Tibial nerve (tissue), 4 donors: ENCODE data around the gene ATG12. TPM values are rescaled to one million over a fixed set of nuclear protein-coding genes. Genes with fewer than 3 reads are reported as not detected.
"Not testable (repeated sequence)": the region's sequence is repeated elsewhere in the genome, so short reads cannot be mapped to it uniquely, and the experiment has no call there.

Experiments
- DNase-seq, 2 donors: peaks; one replicate each; pipeline ENCODE4 v3.0.0-alpha.2; 2019; ENCODE audit warnings: low spot score in 2 of 2
- H3K27ac ChIP-seq, 4 donors: fragments of 200-600 bp; sonication (generic) in 3 of 4; one replicate each; pipeline ENCODE4 v1.5.1; 2017 to 2019; ENCODE audit warnings: mild to moderate bottlenecking in 1 of 4
- H3K27me3 ChIP-seq, 2 donors: fragments of 200-600 bp; sonication (generic) in 1 of 2; one replicate each; pipeline versions ENCODE4 v1.5.1 to v1.6.0; 2017 to 2019
- H3K36me3 ChIP-seq, 3 donors: fragments of 200-600 bp; sonication (generic); one replicate each; pipeline ENCODE4 v1.5.1; 2018 to 2019
- H3K4me1 ChIP-seq, 4 donors: fragments of 200-600 bp; sonication (generic) in 3 of 4; one replicate each; pipeline ENCODE4 v1.5.1; 2017 to 2019
- H3K4me3 ChIP-seq, 4 donors: fragments of 200-600 bp; sonication (generic) in 3 of 4; one replicate each; pipeline ENCODE4 v1.5.1; 2017 to 2019; ENCODE audit warnings: mild to moderate bottlenecking in 1 of 4, moderate library complexity in 1 of 4
- H3K9me3 ChIP-seq, 4 donors: fragments of 200-600 bp; sonication (generic) in 3 of 4; one replicate each; pipeline ENCODE4 v1.5.1; 2017 to 2019
- EP300 ChIP-seq, 2 donors: sonication (generic); formaldehyde crosslinking; IDR thresholded peaks; one replicate each; pipeline ENCODE4 v1.6.1; 2017; ENCODE audit warnings: antibody characterized with exemption in 2 of 2, mild to moderate bottlenecking in 1 of 2
- POLR2A ChIP-seq, 2 donors: fragments of 450-650 bp; IDR thresholded peaks; one replicate each; pipeline ENCODE4 v1.6.1; 2017; ENCODE audit warnings: antibody characterized with exemption in 2 of 2, mild to moderate bottlenecking in 2 of 2, moderate library complexity in 2 of 2
- WGBS, 2 donors: methylation state at CpG; one replicate each; pipeline ENCODE4 v1.1.5; 2018; 5-methylcytosine and 5-hydroxymethylcytosine counted together
- total RNA-seq, 4 donors: library from RNA; depleted of rRNA; stranded (reverse); fragments of >200 nt; gene quantifications; one replicate each; pipeline ENCODE4 v1.1.0, GENCODE V29; 2016
- TF ChIP-seq, protein P1 (sequence below), 5 experiments: fragments of 200-600 bp in 3 of 5; fragments of 450-650 bp in 2 of 5; sonication (generic) in 3 of 5; IDR thresholded peaks; one replicate each; pipeline ENCODE4 v1.5.1; 2016 to 2019; ENCODE audit warnings: antibody characterized with exemption in 5 of 5, mild to moderate bottlenecking in 3 of 5, moderate library complexity in 2 of 5

The ATG12 gene
- 10 to 100 TPM; 36.0 to 68.1 (median 49.7) TPM for total RNA-seq

DNA sequence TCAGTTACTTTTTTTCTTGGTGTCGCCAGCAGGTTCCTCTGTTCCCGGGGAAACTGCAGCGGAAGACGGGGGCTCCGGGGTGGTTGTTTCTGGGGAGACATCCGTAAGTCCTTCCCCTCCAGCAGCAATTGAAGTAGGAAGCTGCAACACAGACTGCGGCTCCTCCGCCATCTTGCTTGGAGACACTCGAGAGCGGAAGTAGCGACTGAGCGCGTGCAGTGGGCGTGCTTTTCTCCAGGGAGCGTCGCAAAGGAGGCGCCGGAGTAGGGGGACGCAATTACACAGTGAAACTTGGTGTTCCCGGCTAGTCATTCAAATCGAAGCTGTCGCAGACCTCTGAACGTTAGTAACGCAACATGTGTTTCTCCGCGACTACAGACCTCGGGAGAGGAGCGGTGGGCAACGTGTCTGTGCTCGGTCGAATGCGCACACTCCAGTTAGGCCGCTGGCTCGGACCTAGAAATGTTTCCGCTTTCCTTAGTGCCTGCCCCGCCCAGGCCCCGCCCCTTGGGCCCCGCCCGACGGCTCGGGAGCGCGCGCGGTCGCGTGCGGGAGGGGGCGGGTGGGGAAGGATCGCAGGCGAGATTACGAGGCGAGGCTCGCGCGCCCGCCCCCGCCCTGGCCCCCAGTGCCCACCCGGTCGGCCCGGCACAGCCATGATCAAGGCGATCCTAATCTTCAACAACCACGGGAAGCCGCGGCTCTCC, at the start of gene ATG12, which contains the start of gene AP3S1:
Gene ATG12, minus strand, starts transcription at position 184 of the 707 bp plus-strand sequence. Its CDS starts 13 bp downstream, at position 171.
Gene AP3S1, plus strand, starts transcription at position 554 of the 707 bp plus-strand sequence. Its CDS starts 103 bp downstream, at position 657.
- whole genome bisulfite sequencing, 2 donors: 4 to 9% methylated on average over 30 to 40 of the region's 65 CpGs
- H3K36me3 ChIP-seq: peaks cover 0 to 8% (median 0%) of the 10 kb centered on the region in 3 donors
- peak; percentile 85 to 89 for DNase-seq
- peak within 1 kb of the TSS; percentile 73 to 97 (median 89) for H3K4me3 ChIP-seq
- no peaks in the 10 kb centered on the region for H3K27me3 ChIP-seq
- H3K9me3 ChIP-seq: no peaks in the 10 kb centered on the region
- peak within 1 kb of the TSS; percentile 89 to 97 (median 94) for H3K27ac ChIP-seq
- peaks cover 0 to 72% (median 39%) of the 10 kb centered on the region in 4 donors for H3K4me1 ChIP-seq
- peak; percentile 81 for TF ChIP-seq POLR2A (IDR thresholded peaks at IDR 0.05)
- TF ChIP-seq EP300 (IDR thresholded peaks at IDR 0.05): peak; percentile 42 to 98
- TF ChIP-seq, protein P1, sequence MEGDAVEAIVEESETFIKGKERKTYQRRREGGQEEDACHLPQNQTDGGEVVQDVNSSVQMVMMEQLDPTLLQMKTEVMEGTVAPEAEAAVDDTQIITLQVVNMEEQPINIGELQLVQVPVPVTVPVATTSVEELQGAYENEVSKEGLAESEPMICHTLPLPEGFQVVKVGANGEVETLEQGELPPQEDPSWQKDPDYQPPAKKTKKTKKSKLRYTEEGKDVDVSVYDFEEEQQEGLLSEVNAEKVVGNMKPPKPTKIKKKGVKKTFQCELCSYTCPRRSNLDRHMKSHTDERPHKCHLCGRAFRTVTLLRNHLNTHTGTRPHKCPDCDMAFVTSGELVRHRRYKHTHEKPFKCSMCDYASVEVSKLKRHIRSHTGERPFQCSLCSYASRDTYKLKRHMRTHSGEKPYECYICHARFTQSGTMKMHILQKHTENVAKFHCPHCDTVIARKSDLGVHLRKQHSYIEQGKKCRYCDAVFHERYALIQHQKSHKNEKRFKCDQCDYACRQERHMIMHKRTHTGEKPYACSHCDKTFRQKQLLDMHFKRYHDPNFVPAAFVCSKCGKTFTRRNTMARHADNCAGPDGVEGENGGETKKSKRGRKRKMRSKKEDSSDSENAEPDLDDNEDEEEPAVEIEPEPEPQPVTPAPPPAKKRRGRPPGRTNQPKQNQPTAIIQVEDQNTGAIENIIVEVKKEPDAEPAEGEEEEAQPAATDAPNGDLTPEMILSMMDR (IDR thresholded peaks at IDR 0.05): peak in 2 of 5 experiments; percentile 12 to 18

DNA sequence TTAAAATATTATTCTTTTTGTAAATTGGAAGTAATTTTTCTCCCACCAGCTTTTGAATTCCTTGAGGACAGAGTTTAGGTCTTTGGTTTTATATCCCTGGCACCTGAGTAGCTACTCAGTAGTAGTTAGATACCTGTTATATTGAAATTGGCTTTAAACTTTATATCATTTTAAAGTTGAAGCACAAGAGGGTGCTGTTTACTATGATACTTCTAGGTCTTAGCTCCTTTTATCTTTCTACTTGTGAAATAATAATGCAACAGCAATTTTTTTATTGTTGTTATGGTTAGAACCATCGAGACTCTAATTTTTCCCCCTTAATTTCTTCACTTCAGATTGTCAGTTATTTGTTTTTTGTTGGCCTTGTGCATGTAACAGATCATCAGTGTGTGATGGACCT, 46.7 kb upstream of the ATG12 start:
- no peak for DNase-seq
- TF ChIP-seq POLR2A (IDR thresholded peaks at IDR 0.05) (no peak), EP300 (IDR thresholded peaks at IDR 0.05) (no peak)
- TF ChIP-seq, protein P1 (IDR thresholded peaks at IDR 0.05): no peak
- Histone ChIP-seq H3K9me3 (no peaks in the 10 kb centered on the region), H3K27me3 (no peaks in the 10 kb centered on the region), H3K4me1 (peaks cover 0 to 18% (median 0%) of the 10 kb centered on the region in 4 donors), H3K4me3 (no peak overlapping the region), H3K27ac (no peak overlapping the region), H3K36me3 (peaks cover 0 to 14% (median 0%) of the 10 kb centered on the region in 3 donors)
- WGBS, 2 donors: 42 to 43% methylated on average over 1 of the region's 1 CpG

GRCh38 chr5:115885208-115885607, 43.8 kb upstream of the ATG12 start:
- not testable (repeated sequence) for H3K9me3 ChIP-seq, H3K27me3 ChIP-seq
- 59 to 60% methylated on average over 3 of the region's 3 CpGs for WGBS, 2 donors

GRCh38 chr5:115884704-115885103, 43.3 kb upstream of the ATG12 start:
- TF ChIP-seq, protein P1 (IDR thresholded peaks at IDR 0.05): no peak
- TF ChIP-seq POLR2A (IDR thresholded peaks at IDR 0.05) (no peak), EP300 (IDR thresholded peaks at IDR 0.05) (no peak)
- peaks cover 0 to 17% (median 0%) of the 10 kb centered on the region in 4 donors for H3K4me1 ChIP-seq
- DNase-seq: no peak
- no peak overlapping the region for H3K27ac ChIP-seq
- H3K27me3 ChIP-seq: no peaks in the 10 kb centered on the region
- no peak overlapping the region for H3K4me3 ChIP-seq
- H3K9me3 ChIP-seq: peaks cover 0 to 6% (median 0%) of the 10 kb centered on the region in 4 donors
- WGBS, 2 donors: 90 to 96% methylated on average over 1 of the region's 1 CpG
- peaks cover 0 to 28% (median 0%) of the 10 kb centered on the region in 3 donors for H3K36me3 ChIP-seq

More at GRCh38 chr5:115885208-115885607, 43.8 kb upstream of the ATG12 start:
- H3K36me3 ChIP-seq: peaks cover 0 to 26% (median 0%) of the 10 kb centered on the region in 3 donors
- not testable (repeated sequence) for H3K4me3 ChIP-seq, DNase-seq, H3K27ac ChIP-seq
- H3K4me1 ChIP-seq: peaks cover 0 to 18% (median 0%) of the 10 kb centered on the region in 4 donors

DNA sequence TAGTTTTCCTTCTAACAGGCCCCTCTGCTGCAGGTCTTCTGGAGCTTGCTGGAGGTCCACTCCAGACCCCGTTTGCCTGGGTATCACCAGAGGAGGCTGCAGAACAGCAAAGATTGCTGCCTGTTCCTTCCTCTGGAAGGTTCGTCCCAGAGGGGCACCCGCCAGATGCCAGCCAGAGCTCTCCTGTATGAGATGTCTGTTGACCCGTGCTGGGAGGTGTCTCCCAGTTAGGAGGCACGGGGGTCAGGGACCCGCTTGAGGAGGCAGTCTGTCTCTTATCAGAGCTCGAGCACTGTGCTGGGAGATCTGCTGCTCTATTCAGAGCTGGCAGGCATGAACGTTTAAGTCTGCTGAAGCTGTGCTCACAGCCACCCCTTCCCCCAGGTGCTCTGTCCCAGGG, 41.1 kb upstream of the ATG12 start:
- H3K4me3 ChIP-seq, H3K27me3 ChIP-seq, H3K27ac ChIP-seq, DNase-seq, H3K4me1 ChIP-seq, H3K9me3 ChIP-seq: not testable (repeated sequence)
- peaks cover 0 to 30% (median 0%) of the 10 kb centered on the region in 3 donors for H3K36me3 ChIP-seq
- 89 to 97% methylated on average over 5 to 8 of the region's 8 CpGs for WGBS, 2 donors

DNA sequence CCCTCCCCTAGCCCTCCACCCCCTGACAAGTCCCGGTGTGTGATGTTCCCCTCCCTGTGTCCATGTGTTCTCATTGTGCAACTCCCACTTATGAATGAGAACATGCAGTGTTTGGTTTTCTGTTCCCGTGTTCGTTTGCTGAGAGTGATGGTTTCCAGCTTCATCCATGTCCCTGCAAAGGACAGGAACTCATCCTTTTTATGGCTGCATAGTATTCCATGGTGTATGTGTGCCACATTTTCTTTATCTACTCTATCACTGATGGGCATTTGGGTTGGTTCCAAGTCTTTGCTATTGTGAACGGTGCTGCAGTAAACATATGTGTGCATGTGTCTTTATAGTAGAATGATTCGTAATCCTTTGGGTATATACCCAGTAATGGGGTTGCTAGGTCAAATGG, 36.0 kb upstream of the ATG12 start:
- H3K27ac ChIP-seq, H3K9me3 ChIP-seq, DNase-seq, H3K27me3 ChIP-seq, H3K4me3 ChIP-seq: not testable (repeated sequence)
- Histone ChIP-seq H3K36me3 (peaks cover 0 to 22% (median 0%) of the 10 kb centered on the region in 3 donors), H3K4me1 (peaks cover 0 to 12% (median 0%) of the 10 kb centered on the region in 4 donors)
- WGBS, 2 donors: 96 to 99% methylated on average over 5 of the region's 5 CpGs
